ENCODE results near the gene MMS19.
A peak's percentile ranks its signal among the peaks of the same experiment; 100 is the strongest.
"Not testable (repeated sequence)": the region's sequence is repeated elsewhere in the genome, so short reads cannot be mapped to it uniquely, and the experiment has no call there.

MMS19 gene

GRCh38 chr10:97529685-97530465 lies 31.7 kb upstream of the MMS19 start:
- no peak for DNase-seq (ENCODE audit: low spot score)

- DNase-seq (ENCODE audit: low spot score): not testable (repeated sequence)
Measured at GRCh38 chr10:97528876-97529275, 30.7 kb upstream of the MMS19 start.

GRCh38 chr10:97525683-97526110 lies 27.5 kb upstream of the MMS19 start:
- DNase-seq (ENCODE audit: low spot score): no peak

DNA sequence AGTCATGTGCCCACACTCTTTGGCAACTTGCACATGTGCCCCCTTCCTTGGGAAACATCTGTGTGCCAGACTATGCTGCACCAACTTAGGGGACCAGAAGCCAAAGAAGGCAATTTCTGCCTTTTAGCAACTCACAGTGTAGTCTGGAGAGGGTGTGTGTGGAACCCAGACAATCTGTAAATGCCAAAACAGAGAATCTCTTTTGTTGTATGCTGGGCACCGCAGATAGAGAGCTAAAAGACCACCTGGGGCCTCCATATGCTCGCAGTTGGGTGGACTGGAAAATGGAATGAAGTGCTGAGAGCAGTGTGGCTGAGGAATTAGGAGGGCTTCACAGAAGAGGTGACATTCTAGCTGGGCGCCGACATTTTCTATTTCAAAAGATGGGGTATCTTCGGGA lies 26.9 kb upstream of the MMS19 start:
- DNase-seq (ENCODE audit: low spot score): no peak

DNA sequence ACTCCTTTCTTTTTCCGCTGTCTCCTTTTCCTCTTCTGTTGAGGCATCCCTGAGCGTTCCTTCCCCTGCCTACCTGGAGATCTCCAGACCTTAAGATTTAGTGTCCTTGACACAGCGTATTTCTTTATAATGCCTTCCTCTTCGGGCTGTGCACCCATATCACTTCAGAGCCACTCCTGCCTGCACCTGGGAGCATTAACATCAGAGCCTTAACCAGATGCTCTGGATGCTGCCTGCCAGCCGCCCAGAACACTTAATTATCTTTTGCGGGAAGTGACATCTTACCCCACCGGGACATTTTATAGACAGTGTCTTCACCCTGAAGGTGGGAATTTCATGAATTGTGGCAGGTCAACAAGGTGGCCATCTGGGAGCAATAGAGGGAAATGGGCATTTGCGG lies 24.7 kb upstream of the MMS19 start:
- no peak for DNase-seq (ENCODE audit: low spot score)

- no peak for DNase-seq (ENCODE audit: low spot score)
Measured at GRCh38 chr10:97522071-97522470, 23.8 kb upstream of the MMS19 start.

DNA sequence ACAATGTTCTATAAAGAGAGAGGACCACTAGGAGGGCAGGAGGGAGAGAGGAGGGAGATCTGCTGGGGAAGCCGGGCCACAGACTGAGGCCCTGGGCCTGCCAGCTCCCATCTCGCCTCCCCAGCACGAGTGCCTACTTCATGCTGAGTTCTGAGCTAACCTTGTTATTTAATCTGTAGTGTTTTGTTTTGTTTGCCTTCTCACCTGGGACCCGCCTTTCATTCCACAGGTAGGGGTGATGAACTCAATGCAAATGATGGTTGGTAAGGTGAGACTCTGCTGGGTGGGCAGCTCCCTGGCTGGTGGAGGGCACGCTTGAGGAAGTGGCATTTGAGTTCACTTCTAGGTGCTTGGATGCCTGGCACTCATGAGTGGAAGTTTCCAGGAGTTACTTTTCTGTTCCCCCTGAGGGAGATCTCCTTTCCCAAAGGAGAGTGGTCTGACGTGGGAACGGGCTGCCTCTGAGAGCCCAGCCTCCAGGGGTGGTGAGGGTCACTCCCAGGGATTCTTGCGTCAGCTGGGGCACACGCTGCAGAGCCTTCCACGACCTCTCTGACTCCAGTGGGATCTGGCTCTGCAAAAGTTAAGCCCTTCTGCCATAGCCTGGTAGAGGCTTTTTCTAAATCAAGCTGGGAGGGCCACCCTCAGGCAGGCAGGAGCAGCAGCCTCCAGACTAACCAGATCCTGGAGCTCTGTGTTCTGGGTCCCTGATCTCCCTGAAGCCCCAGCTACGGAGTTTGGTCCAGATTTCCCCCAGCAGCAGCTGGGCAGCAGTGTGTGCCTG lies 22.9 kb upstream of the MMS19 start:
- no peak for DNase-seq (ENCODE audit: low spot score)

DNA sequence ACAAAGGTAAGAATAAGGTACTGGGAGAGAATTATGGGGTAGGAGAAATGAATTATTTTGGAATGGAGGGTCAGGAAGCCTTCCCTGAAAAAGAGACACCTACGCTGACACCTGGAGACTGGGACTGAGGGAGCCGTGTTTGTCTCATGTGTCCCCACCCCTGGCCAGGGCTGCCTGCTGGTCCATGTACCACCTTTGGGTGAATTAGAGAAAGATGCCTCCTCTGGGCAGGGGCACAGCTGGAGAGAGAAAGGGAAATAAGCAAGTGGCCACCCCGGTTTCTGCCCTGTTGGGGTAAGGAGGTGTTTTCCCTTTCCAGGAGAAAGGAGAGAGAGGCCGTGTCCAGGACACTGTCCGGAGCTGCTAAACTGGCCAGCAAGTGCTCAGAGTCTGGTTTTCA lies 22.3 kb upstream of the MMS19 start:
- DNase-seq (ENCODE audit: low spot score): no peak

DNA sequence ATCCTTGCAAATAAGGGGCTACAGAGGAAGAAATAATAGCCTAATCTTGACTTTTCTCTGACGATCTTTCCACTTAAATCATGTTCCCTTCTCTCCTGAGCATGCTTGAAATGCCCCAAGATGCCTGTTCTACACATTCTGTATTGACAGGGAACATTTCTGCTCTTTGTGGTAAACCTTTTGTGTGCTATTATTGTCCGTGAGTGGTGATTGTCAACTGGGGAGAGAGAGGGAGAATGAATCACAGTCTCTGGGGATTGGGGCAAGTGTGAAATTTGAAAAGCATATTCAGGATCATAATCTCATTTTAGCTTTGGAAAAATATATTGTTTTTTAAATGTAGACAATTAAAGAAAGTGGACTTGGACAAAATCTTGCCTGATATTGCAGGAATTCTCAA lies 21.1 kb upstream of the MMS19 start:
- DNase-seq (ENCODE audit: low spot score): no peak

GRCh38 chr10:97518301-97519043 lies 20.2 kb upstream of the MMS19 start:
- DNase-seq (ENCODE audit: low spot score): no peak

- DNase-seq (ENCODE audit: low spot score): no peak
Measured at GRCh38 chr10:97517778-97518300, 19.6 kb upstream of the MMS19 start.

GRCh38 chr10:97517096-97517750 lies 19.0 kb upstream of the MMS19 start:
- no peak for DNase-seq (ENCODE audit: low spot score)

GRCh38 chr10:97515271-97515978 lies 17.2 kb upstream of the MMS19 start:
- DNase-seq (ENCODE audit: low spot score): no peak

- no peak for DNase-seq (ENCODE audit: low spot score)
Measured at GRCh38 chr10:97514344-97514743, 16.1 kb upstream of the MMS19 start.

GRCh38 chr10:97512993-97513392 lies 14.8 kb upstream of the MMS19 start:
- no peak for DNase-seq (ENCODE audit: low spot score)

DNA sequence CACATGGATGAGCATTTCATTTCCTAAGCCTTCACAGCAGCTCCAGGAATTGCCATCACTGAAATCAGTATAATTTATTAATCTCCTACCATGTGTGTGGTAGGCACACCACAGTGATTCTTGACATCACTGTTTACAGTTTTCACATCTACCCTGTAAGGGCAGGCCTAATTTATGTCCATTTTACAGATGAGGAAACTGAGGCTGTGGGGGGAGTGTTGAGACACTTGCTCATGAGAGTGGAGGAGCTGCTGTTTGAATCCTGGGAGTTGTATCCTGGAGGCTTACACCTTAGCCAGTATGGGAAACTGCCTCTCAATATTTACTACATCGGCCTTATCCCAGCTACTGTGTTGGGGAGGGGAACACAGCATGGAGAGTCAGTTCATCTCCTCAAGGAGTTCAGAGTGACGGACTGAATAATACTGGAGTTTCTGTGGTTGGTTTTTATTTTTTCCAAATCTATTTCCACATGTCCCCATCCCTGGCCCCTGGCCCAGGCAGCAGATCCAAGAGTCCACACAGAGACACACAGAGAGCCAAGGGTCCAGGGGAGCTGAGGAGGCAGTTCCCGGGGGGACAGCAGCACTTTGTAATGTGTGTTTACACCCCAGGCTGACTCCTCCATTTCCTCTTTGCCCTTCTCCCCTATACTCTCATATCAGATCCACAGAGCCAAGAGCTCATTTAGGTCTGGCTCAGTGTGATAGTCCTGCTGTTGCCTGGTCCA lies 13.7 kb upstream of the MMS19 start:
- no peak for DNase-seq (ENCODE audit: low spot score)

GRCh38 chr10:97510686-97511085 lies 12.5 kb upstream of the MMS19 start:
- DNase-seq (ENCODE audit: low spot score): no peak

GRCh38 chr10:97509120-97509680 lies 11.0 kb upstream of the MMS19 start:
- DNase-seq (ENCODE audit: low spot score): no peak

DNA sequence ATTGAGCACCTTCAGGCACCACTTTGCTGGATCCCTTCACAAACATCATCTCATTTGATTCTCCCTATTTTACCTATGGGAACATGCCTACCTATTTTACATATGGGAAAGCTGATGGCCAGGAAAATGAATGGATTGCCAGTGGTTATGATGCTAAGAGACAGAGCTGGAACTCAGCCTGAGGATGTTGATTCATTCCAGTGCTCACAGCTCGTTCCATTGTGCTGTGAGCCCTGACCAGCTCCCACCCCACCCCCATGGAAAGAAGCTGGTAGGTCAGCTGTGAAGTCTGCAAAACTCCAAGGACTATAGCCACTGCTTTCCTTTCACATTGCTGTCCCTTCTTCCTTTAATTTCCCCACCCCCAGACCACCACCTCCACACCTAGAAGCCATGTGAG lies 10.1 kb upstream of the MMS19 start:
- DNase-seq (ENCODE audit: low spot score): peak; percentile 72
